IMR-90 (cell line): Measurements from ENCODE around the gene TEX11. TPM values are rescaled to one million over a fixed set of nuclear protein-coding genes. Genes with fewer than 3 reads are reported as not detected.

Source experiments
- ATAC-seq: fragments of 200-7000 bp; cut with Tn5 transposase; 2 replicates; pipeline ENCODE4 v1.9.1; 2020; ENCODE audit warnings: low read depth, mild to moderate bottlenecking, moderate library complexity
- BruUV-seq: library from RNA; stranded (reverse); fragments of 400-500 nt; replicated peaks from 2 replicates; lab custom pipeline; 2021; lab: Mats Ljungman, UMichigan
- CTCF ChIA-PET: fragments of 300-600 bp; formaldehyde crosslinking; extraction: SDS; loops from one replicate; lab custom pipeline; 2021; ENCODE audit warnings: antibody characterized with exemption; lab: Yijun Ruan, JAX
- POLR2A ChIA-PET: fragments of 300-600 bp; sonication (Branson Sonifier 250); formaldehyde crosslinking; loops from one replicate; lab custom pipeline; 2022; ENCODE audit warnings: antibody characterized with exemption; ENCODE audit not compliant: unreplicated experiment; lab: Charles Lee
- DNase-seq: peaks from one replicate; pipeline ENCODE4 v3.0.0; 2013
- H2AFZ ChIP-seq: replicated peaks from 2 replicates; pipeline ENCODE3; 2013; ENCODE audit warnings: low read length, mild to moderate bottlenecking; ENCODE audit not compliant: poor library complexity
- H2AK5ac ChIP-seq: 2 replicates; pipeline ENCODE4 v1.6.1; 2013; ENCODE audit warnings: low read depth, low read length, inconsistent platforms
- H2AK9ac ChIP-seq: replicated peaks from 2 replicates; pipeline ENCODE3; 2013; ENCODE audit warnings: mild to moderate bottlenecking, low read depth, low read length, moderate library complexity; ENCODE audit not compliant: poor library complexity
- H2BK120ac ChIP-seq: 2 replicates; pipeline ENCODE4 v1.6.1; 2013; ENCODE audit warnings: low read depth, low read length, inconsistent platforms
- H2BK15ac ChIP-seq: 3 replicates; pipeline ENCODE4 v1.6.1; 2013; ENCODE audit warnings: low read depth, low read length, inconsistent platforms
- H2BK20ac ChIP-seq: 2 replicates; pipeline ENCODE4 v1.6.1; 2013; ENCODE audit warnings: low read depth, mild to moderate bottlenecking, inconsistent platforms, low read length, moderate library complexity
- H2BK5ac ChIP-seq: 2 replicates; pipeline ENCODE4 v1.6.1; 2013; ENCODE audit warnings: mild to moderate bottlenecking, low read depth, low read length, inconsistent platforms; ENCODE audit not compliant: poor library complexity, severe bottlenecking
- H3K14ac ChIP-seq: replicated peaks from 2 replicates; pipeline ENCODE4 v1.6.1; 2013; ENCODE audit warnings: low read depth, low read length, inconsistent platforms
- H3K18ac ChIP-seq: 2 replicates; pipeline ENCODE4 v1.6.1; 2013; ENCODE audit warnings: low read depth, low read length, control low read depth
- H3K23ac ChIP-seq: 2 replicates; pipeline ENCODE4 v1.6.1; 2013; ENCODE audit warnings: low read depth, low read length, inconsistent platforms
- H3K27ac ChIP-seq: 2 replicates; pipeline ENCODE4 v1.5.1; 2013; ENCODE audit warnings: mild to moderate bottlenecking, control low read depth, low read length; ENCODE audit not compliant: insufficient read depth
- H3K27me3 ChIP-seq: 2 replicates; pipeline ENCODE4 v1.6.1; 2013; ENCODE audit warnings: low read length; ENCODE audit not compliant: control insufficient read depth, insufficient read depth
- H3K36me3 ChIP-seq: 2 replicates; pipeline ENCODE4 v1.6.1; 2013; ENCODE audit warnings: low read length, mixed read lengths; ENCODE audit not compliant: control insufficient read depth, insufficient read depth
- H3K4ac ChIP-seq: 2 replicates; pipeline ENCODE4 v1.6.1; 2013; ENCODE audit warnings: low read depth, low read length, inconsistent platforms
- H3K4me1 ChIP-seq: 2 replicates; pipeline ENCODE4 v1.6.1; 2013; ENCODE audit warnings: low read length, mixed read lengths; ENCODE audit not compliant: control insufficient read depth, insufficient read depth
- H3K4me2 ChIP-seq: 2 replicates; pipeline ENCODE4 v1.6.1; 2013; ENCODE audit warnings: low read depth, mild to moderate bottlenecking, control low read depth, low read length, moderate library complexity
- H3K4me3 ChIP-seq: 2 replicates; pipeline ENCODE4 v1.5.1; 2013; ENCODE audit warnings: low read depth, mild to moderate bottlenecking, control low read depth, low read length, moderate library complexity; ENCODE audit not compliant: insufficient read depth
- H3K56ac ChIP-seq: 2 replicates; pipeline ENCODE4 v1.6.1; 2013; ENCODE audit warnings: low read length, inconsistent platforms; ENCODE audit not compliant: insufficient read depth; ENCODE audit errors: extremely low read depth
- H3K79me1 ChIP-seq, 2 experiments: 2 replicates each; pipeline ENCODE4 v1.6.1; 2013; ENCODE audit warnings: low read length in 2 of 2, inconsistent platforms in 1 of 2, low read depth in 1 of 2
- H3K9ac ChIP-seq: 2 replicates; pipeline ENCODE4 v1.6.1; 2013; ENCODE audit warnings: low read depth, low read length, control low read depth
- H3K9me1 ChIP-seq: 2 replicates; pipeline ENCODE4 v1.6.1; 2013; ENCODE audit warnings: low read length, inconsistent platforms; ENCODE audit not compliant: insufficient read depth
- H3K9me3 ChIP-seq: 2 replicates; pipeline ENCODE4 v1.6.1; 2013; ENCODE audit warnings: low read length; ENCODE audit not compliant: control insufficient read depth, insufficient read depth
- H4K20me1 ChIP-seq: 2 replicates; pipeline ENCODE4 v1.6.1; 2013; ENCODE audit warnings: low read length, inconsistent platforms; ENCODE audit not compliant: insufficient read depth
- H4K5ac ChIP-seq: 2 replicates; pipeline ENCODE4 v1.6.1; 2013; ENCODE audit warnings: mild to moderate bottlenecking, low read depth, low read length, control low read depth
- H4K8ac ChIP-seq, 2 experiments: 2 replicates each; pipeline ENCODE4 v1.6.1; 2013; ENCODE audit warnings: low read depth in 2 of 2, low read length in 2 of 2, control low read depth in 1 of 2, inconsistent platforms in 1 of 2
- H4K91ac ChIP-seq: 2 replicates; pipeline ENCODE4 v1.6.1; 2013; ENCODE audit warnings: low read depth, low read length, inconsistent platforms; ENCODE audit not compliant: insufficient read depth
- CEBPB ChIP-seq: IDR thresholded peaks from 2 replicates; pipeline ENCODE4 v1.6.1; 2012; ENCODE audit warnings: low read depth, low read length, improper control_type of control experiment
- MAFK ChIP-seq: IDR thresholded peaks from 2 replicates; pipeline ENCODE4 v1.6.1; 2012; ENCODE audit warnings: low read depth, low read length, improper control_type of control experiment
- MXI1 ChIP-seq: IDR thresholded peaks from 2 replicates; pipeline ENCODE4 v1.6.1; 2012; ENCODE audit warnings: low read depth, mild to moderate bottlenecking, low read length, moderate library complexity, borderline replicate concordance
- NFE2L2 ChIP-seq: fragments of 150-350 bp; IDR thresholded peaks from 2 replicates; pipeline ENCODE4 v1.6.1; 2016; ENCODE audit warnings: low read depth, mild to moderate bottlenecking, low read length
- POLR2A ChIP-seq: IDR thresholded peaks from 2 replicates; pipeline ENCODE4 v1.6.1; 2012; ENCODE audit warnings: mild to moderate bottlenecking, low read depth, low read length
- RAD21 ChIP-seq: IDR thresholded peaks from 2 replicates; pipeline ENCODE4 v1.6.1; 2012; ENCODE audit warnings: low read length, improper control_type of control experiment
- RCOR1 ChIP-seq: IDR thresholded peaks from 2 replicates; pipeline ENCODE4 v1.6.1; 2012; ENCODE audit warnings: mild to moderate bottlenecking, low read length, improper control_type of control experiment; ENCODE audit not compliant: insufficient replicate concordance
- RFX5 ChIP-seq: IDR thresholded peaks from 2 replicates; pipeline ENCODE4 v1.8.0; 2012; ENCODE audit warnings: low read depth, mild to moderate bottlenecking, low read length, moderate library complexity
- WGBS, 2 experiments: methylation state at CpG; one replicate each; pipeline versions ENCODE4 v1.1.5 to v1.1.7; 2013; ENCODE audit warnings: missing lambda C conversion rate in 2 of 2; ENCODE audit not compliant: insufficient read length in 1 of 2; ENCODE audit errors: extremely low coverage in 2 of 2; 5-methylcytosine and 5-hydroxymethylcytosine counted together
- dilution Hi-C: fragments of 300-500 bp; cut with HindIII; formaldehyde crosslinking; loops from one replicate; pipeline ENCODE4 v1.14.3; 2018; ENCODE audit warnings: low sequenced_read_pairs; ENCODE audit not compliant: unreplicated experiment
- in situ Hi-C: fragments of 300-500 bp; cut with MboI; formaldehyde crosslinking; loops from 3 replicates; pipeline ENCODE4 v1.14.3; 2019; ENCODE audit warnings: low sequenced_read_pairs, inconsistent platforms, mixed read lengths
- intact Hi-C: fragments of 100-400 bp; cut with micrococcal nuclease; formaldehyde crosslinking; loops from 2 replicates; pipeline ENCODE4 v1.10.0; 2022
- polyA plus RNA-seq, 3 experiments: library from polyadenylated mRNA; depleted of rRNA; stranded (reverse); fragments of >200 nt; gene quantifications; 2 replicates each; pipeline ENCODE4 v1.2.3, GENCODE V29; 2012; ENCODE audit warnings: low replicate concordance in 1 of 3
- total RNA-seq: library from RNA; depleted of rRNA; stranded (reverse); fragments of >200 nt; gene quantifications from 2 replicates; pipeline ENCODE4 v1.2.3, GENCODE V29; 2012
- TF ChIP-seq, protein P1 (sequence below): fragments of 150-350 bp; IDR thresholded peaks from 2 replicates; pipeline ENCODE4 v1.6.1; 2016; ENCODE audit warnings: low read depth, mild to moderate bottlenecking, low read length, moderate library complexity, borderline replicate concordance

The TEX11 gene
- total and polyA plus RNA-seq, 2 of the 4 experiments (the other 2 are of a cell fraction): not detected

DNA sequence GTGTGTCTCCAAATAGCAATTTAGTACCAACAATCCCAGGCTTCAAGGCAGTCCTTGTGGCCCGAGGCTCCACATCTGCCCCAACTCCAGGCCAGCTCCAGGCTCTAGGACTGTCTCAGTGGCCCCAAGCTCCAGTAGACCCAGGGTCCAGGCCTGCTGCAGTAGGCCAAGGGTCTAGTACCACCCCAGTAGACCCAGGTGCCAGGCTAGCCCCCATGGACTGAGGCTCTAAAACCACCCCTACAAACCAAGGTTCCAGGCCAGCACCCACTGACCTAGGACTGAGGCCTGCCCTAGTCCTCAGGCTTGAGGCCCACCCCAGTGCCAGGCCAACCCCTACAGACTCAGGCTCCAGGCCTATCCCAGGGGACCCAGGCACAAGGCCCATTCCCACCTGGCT, 272.3 kb downstream of the TEX11 start:
- CTCF ChIA-PET: no interaction called here
- Histone ChIP-seq H3K9me3 (no peaks in the 10 kb centered on the region), H2AFZ (no peak overlapping the region), H3K79me1 (no peaks in the 10 kb centered on the region), H3K23ac (no peak overlapping the region), H3K56ac (no peak overlapping the region), H2BK15ac (no peak overlapping the region), H4K20me1 (no peaks in the 10 kb centered on the region), H2BK120ac (no peak overlapping the region), H3K4me1 (no peaks in the 10 kb centered on the region), H3K27ac (no peak overlapping the region), H4K8ac (no peak overlapping the region), H3K9ac (no peak overlapping the region), H4K91ac (no peak overlapping the region), H2AK9ac (no peak overlapping the region), H3K4ac (no peak overlapping the region), H3K27me3 (no peaks in the 10 kb centered on the region), H3K18ac (no peak overlapping the region), H3K14ac (no peak overlapping the region), H3K9me1 (no peaks in the 10 kb centered on the region), H3K36me3 (no peaks in the 10 kb centered on the region), H3K4me2 (no peak overlapping the region), H2BK5ac (no peak overlapping the region), H2AK5ac (no peak overlapping the region), H2BK20ac (no peak overlapping the region), H4K5ac (no peak overlapping the region), H3K4me3 (no peak overlapping the region)
- in situ Hi-C loops: no loop called here
- TF ChIP-seq MAFK (no peak), RFX5 (no peak), POLR2A (no peak), RCOR1 (no peak), RAD21 (no peak), MXI1 (no peak), CEBPB (no peak), NFE2L2 (no peak)
- TF ChIP-seq, protein P1, sequence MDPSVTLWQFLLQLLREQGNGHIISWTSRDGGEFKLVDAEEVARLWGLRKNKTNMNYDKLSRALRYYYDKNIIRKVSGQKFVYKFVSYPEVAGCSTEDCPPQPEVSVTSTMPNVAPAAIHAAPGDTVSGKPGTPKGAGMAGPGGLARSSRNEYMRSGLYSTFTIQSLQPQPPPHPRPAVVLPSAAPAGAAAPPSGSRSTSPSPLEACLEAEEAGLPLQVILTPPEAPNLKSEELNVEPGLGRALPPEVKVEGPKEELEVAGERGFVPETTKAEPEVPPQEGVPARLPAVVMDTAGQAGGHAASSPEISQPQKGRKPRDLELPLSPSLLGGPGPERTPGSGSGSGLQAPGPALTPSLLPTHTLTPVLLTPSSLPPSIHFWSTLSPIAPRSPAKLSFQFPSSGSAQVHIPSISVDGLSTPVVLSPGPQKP: no peak
- POLR2A ChIA-PET: no interaction called here
- WGBS, 2 experiments: no CpG with 5 or more reads among the region's 1 CpG
- dilution Hi-C loops: no loop called here
- ATAC-seq (no peak), DNase-seq (no peak)
- intact Hi-C loops: no loop called here
- no TSS peak for BruUV-seq
